ENCODE measurements around the gene BCL2A1. TPM values are rescaled to one million over a fixed set of nuclear protein-coding genes. Genes with fewer than 3 reads are reported as not detected.
"Not testable (repeated sequence)": the region's sequence is repeated elsewhere in the genome, so short reads cannot be mapped to it uniquely, and the experiment has no call there.

The BCL2A1 gene
- total RNA-seq, 1 donor from 2014 or later = 17.5 TPM

GRCh38 chr15:79989682-79990081 is 18.7 kb upstream of the BCL2A1 start:
- intact Hi-C loops (cut with micrococcal nuclease) = loop anchor here (10.0 kb wide), 1 partner anchor 185 kb away; no protein-coding TSS in a partner anchor

DNA sequence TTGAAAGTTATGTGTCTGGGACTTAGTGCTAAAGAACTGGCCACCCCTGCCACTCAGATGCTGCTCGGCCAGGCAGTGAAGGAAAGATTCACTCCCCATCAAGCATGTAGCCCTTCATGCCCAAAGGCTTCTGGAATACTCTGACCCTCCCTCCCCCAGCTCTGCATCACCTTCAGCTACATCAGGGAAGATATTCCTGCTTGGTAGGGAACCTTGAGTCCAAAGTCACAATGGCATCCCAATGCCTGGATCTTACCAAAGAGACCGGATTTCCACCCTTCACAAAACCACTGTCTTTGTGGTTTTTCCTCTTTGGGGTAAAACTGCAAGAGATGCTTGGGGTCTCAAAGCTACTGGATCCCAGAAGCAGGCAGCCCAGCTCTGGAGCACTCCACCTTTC is 18.2 kb upstream of the BCL2A1 start:
- intact Hi-C loops (cut with micrococcal nuclease) = no loop called here

- intact Hi-C loops (cut with micrococcal nuclease) = no loop called here
These were observed 17.6 kb upstream of the BCL2A1 start for GRCh38 chr15:79988448-79989117.

GRCh38 chr15:79987969-79988368 is 17.0 kb upstream of the BCL2A1 start:
- intact Hi-C loops (cut with micrococcal nuclease) = no loop called here

- intact Hi-C loops (cut with micrococcal nuclease) = no loop called here
These were observed 16.6 kb upstream of the BCL2A1 start for GRCh38 chr15:79987569-79987955.

- intact Hi-C loops (cut with micrococcal nuclease) = no loop called here
These were observed 10.9 kb upstream of the BCL2A1 start for GRCh38 chr15:79981831-79982455.

DNA sequence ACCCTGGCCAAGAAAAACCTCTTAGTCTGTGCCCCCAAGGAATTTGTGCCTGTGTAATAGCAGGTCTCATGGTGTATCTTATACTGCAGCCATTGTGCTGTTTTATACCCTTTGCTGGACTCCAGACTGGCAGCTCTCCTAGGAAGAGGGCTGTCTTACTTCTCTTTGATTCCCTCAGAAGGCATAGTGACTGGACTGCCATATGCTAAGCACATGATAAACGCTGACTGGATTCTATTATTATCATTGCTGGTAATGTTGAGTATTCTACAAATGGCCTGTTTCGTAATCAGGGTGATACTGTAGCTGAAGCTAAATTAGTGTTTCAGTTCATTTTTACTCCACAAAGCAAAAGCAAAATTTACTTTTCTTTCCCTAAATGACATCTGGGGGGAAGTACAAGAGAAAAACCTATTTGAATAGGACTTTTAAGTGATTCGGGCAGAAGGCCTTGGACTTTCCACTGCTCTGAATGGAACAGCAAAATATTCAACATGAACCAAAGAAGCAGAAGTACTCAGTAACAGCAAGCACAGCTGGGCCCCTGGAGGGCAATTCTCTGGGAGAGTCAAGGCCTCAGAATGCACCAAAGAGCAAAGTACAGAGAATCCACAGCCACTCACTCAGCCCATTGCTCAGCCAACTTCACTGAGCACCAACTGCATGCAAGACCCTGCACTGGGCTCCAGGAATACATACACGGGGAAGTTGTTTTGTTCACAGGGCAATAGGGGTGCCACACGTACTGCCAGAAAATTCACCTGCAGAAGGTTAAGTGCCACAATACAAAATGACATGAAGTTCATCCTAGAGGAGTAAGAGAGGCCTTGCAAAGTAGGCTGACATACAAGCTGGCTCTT is 7.9 kb upstream of the BCL2A1 start:
- intact Hi-C loops (cut with micrococcal nuclease) = no loop called here

GRCh38 chr15:79978260-79978654 is 7.3 kb upstream of the BCL2A1 start:
- intact Hi-C loops (cut with micrococcal nuclease) = no loop called here

DNA sequence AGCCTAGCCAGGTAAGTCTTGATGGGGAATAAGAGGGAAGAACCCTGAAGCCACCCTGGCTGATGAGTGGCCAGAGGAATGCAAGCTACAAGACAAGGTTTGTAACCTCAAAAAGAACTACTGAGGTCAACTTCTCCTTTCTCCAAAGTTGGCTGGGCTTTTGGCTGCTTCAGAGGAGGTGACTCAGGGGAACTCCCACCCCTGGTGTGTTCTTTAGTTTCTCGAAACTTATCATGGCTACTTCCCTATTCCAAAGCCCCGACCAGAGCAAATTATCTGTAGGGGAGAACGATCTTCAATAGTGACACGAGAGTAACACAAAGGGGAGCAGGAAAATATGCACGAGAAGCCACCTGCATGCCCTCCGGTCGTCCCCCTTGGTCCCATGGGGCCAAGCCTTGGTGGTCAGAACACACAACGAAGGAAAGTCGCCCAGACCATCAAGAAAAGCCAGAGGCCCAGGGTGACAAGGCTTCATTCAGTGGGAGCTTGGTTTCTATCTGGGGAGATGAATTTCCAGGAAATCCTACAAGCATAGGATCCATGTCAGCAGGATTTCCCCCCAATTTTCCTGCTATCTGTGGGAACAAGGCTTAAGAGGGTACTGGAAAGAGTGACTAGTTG is 6.5 kb upstream of the BCL2A1 start:
- intact Hi-C loops (cut with micrococcal nuclease) = no loop called here

GRCh38 chr15:79973456-79974195 is 2.6 kb upstream of the BCL2A1 start:
- intact Hi-C loops (cut with micrococcal nuclease) = no loop called here

DNA sequence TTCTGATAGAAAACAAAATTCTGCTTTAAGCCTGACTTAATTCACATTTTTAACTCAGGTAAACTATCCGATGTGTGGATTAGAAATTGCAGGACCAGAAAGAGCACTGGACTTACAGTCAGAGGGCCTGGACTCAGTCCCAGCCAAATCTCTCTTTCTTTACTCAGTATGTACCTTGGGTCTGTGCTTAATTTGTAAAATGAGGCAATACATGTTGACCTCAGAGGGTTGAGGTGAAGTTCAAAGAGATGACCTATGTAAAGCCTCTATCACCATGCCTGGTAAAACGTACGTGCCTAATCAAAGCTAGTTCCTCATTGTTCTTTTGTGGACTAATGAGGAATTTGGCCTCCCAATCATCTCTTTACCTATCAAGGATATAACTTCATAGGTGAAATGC is 1.9 kb upstream of the BCL2A1 start:
- intact Hi-C loops (cut with micrococcal nuclease) = no loop called here

DNA sequence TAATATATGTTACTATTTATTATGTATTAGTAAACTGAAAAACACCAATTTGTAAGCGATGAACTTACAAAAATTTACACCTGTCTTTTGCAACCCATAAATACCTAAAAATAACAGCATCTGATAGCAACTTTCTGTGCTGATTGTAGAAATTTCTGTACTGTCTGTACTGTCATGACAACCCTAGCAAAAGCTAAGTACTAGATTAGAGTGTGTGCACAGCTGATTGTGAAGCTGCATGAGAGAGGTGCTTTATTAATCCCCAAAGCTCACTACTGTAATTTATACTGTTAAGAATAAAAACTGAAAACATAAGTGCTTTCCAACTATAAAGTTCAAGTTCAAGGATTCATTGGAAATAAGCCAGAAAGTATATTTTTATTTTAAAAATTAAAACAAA is 815 bp downstream of the BCL2A1 start:
- intact Hi-C loops (cut with micrococcal nuclease) = loop anchor here (2.0 kb wide), 2 partner anchors 23 to 183 kb away; partner anchors contain the start of gene FAH

DNA sequence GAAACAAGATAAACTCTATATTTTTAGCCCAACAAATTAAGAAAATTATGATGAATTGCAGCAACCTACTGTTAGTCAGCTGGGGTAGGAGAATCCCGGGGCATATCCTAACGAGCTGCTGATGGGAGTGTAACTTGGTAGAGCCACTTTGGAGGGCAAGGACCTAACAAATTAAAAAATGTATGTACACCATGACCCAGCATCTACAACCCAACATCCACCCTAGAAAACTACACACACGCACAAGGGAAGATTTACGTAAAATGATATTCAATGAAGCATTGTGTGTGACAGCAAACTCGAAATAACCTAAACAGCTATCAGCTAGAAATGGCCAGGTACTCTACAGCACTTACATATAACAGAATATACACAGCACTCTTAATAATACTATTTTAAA is 1.9 kb downstream of the BCL2A1 start:
- intact Hi-C loops (cut with micrococcal nuclease) = no loop called here

- intact Hi-C loops (cut with micrococcal nuclease) = loop anchor here (1.0 kb wide), 1 partner anchor 71 kb away; no protein-coding TSS in a partner anchor
These were observed 3.5 kb downstream of the BCL2A1 start for GRCh38 chr15:79967298-79968182.

GRCh38 chr15:79966634-79967297 is 4.2 kb downstream of the BCL2A1 start:
- intact Hi-C loops (cut with micrococcal nuclease) = no loop called here

GRCh38 chr15:79965846-79966630 is 5.0 kb downstream of the BCL2A1 start:
- intact Hi-C loops (cut with micrococcal nuclease) = no loop called here

DNA sequence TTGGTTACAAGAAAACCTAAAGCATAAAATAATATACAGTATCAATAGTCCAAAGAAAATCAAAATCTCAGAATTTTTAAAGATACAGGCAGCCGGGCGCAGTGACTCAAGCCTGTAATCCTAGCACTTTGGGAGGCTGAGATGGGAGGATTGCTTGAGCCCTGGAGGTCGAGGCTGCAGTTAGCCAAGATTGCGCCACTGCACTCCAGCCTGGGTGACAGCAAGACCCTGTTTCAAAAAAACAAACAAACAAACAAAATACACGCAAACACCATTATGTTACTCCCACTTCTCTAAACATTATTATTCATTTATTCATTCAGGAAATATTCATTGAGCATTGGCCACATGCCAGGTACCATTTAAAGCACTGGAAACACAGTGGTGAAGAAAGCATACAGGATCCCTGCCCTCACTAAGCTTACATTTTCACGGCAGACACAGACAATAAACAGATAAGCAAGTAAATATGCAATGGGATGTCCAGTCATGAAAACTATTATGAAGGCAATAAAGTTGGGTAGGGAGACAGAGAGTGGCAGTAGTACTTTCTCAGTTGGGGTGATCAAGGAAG is 6.7 kb downstream of the BCL2A1 start:
- intact Hi-C loops (cut with micrococcal nuclease) = no loop called here

GRCh38 chr15:79962921-79963320 is 8.1 kb downstream of the BCL2A1 start:
- intact Hi-C loops (cut with micrococcal nuclease) = not testable (repeated sequence)

Measured in T-helper 2 cell treated with Interferon-gamma antibody and Interleukin-4, amounts not matched to agents 100 ng/mL and 5 ng/mL, for 36 hours (primary cell).